PC-3 (cell line): ENCODE measurements around the gene COL7A1.

Experiments used
- EZH2 ChIP-seq: fragments of 300-600 bp; sonication (generic); IDR thresholded peaks from one replicate; pipeline ENCODE4 v1.6.1; 2017; ENCODE audit warnings: antibody characterized with exemption, mild to moderate bottlenecking, low read length; ENCODE audit not compliant: unreplicated experiment
- TF ChIP-seq, protein P1 (sequence below): fragments of 300-600 bp; sonication (generic); conservative IDR thresholded peaks from 2 replicates; pipeline ENCODE4 v1.5.1; 2017; ENCODE audit warnings: antibody characterized with exemption, low read depth, mild to moderate bottlenecking, low read length

GRCh38 chr3:48518638-48519276 lies 76.4 kb downstream of the COL7A1 start:
- TF ChIP-seq EZH2 = no peak
- TF ChIP-seq, protein P1, sequence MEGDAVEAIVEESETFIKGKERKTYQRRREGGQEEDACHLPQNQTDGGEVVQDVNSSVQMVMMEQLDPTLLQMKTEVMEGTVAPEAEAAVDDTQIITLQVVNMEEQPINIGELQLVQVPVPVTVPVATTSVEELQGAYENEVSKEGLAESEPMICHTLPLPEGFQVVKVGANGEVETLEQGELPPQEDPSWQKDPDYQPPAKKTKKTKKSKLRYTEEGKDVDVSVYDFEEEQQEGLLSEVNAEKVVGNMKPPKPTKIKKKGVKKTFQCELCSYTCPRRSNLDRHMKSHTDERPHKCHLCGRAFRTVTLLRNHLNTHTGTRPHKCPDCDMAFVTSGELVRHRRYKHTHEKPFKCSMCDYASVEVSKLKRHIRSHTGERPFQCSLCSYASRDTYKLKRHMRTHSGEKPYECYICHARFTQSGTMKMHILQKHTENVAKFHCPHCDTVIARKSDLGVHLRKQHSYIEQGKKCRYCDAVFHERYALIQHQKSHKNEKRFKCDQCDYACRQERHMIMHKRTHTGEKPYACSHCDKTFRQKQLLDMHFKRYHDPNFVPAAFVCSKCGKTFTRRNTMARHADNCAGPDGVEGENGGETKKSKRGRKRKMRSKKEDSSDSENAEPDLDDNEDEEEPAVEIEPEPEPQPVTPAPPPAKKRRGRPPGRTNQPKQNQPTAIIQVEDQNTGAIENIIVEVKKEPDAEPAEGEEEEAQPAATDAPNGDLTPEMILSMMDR = no peak
